Measurements from ENCODE around the gene ZNF474. TPM values are rescaled to one million over a fixed set of nuclear protein-coding genes. Genes with fewer than 3 reads are reported as not detected.

The ZNF474 gene
- total and polyA plus RNA-seq, 12 donors, result 0.11 to 0.88 (median 0.28) TPM; not detected in 3

GRCh38 chr5:122141751-122142150 is 12.4 kb downstream of the ZNF474 start:
- Histone ChIP-seq H3K4me1 (replicated peaks in 1 of 2) (no peaks in the 10 kb centered on the region), H3K36me3 (replicated peaks in 1 of 2) (no peaks in the 10 kb centered on the region), H3K27me3 (no peaks in the 10 kb centered on the region), H3K27ac (no peak overlapping the region), H3K9me3 (replicated peaks in 1 of 3) (no peaks in the 10 kb centered on the region), H3K4me3 (no peak overlapping the region)
- TF ChIP-seq CTCF (IDR thresholded peaks at IDR 0.05) (no peak), POLR2A (IDR thresholded peaks at IDR 0.05) (no peak)
- no peak for DNase-seq
- 85 to 89% (median 87%) methylated on average over 1 of the region's 1 CpG for WGBS, 4 donors
- intact Hi-C loops (cut with DNase I), result no loop called here

GRCh38 chr5:122142480-122143164 is 13.3 kb downstream of the ZNF474 start:
- 86 to 90% (median 88%) methylated on average over 6 of the region's 6 CpGs for WGBS, 4 donors
- DNase-seq, result no peak
- intact Hi-C loops (cut with DNase I), result no loop called here

GRCh38 chr5:122144236-122144635 is 14.9 kb downstream of the ZNF474 start:
- TF ChIP-seq POLR2A (IDR thresholded peaks at IDR 0.05) (no peak), CTCF (IDR thresholded peaks at IDR 0.05) (no peak)
- intact Hi-C loops (cut with DNase I), result no loop called here
- WGBS, 4 donors, result 83 to 88% (median 86%) methylated on average over 1 of the region's 1 CpG
- Histone ChIP-seq H3K9me3 (replicated peaks in 1 of 3) (no peaks in the 10 kb centered on the region), H3K4me3 (no peak overlapping the region), H3K36me3 (replicated peaks in 1 of 2) (no peaks in the 10 kb centered on the region), H3K27ac (no peak overlapping the region), H3K4me1 (replicated peaks in 1 of 2) (no peaks in the 10 kb centered on the region), H3K27me3 (no peaks in the 10 kb centered on the region)
- DNase-seq, result no peak

More at GRCh38 chr5:122142480-122143164, 13.3 kb downstream of the ZNF474 start:
- Histone ChIP-seq H3K27ac (no peak overlapping the region), H3K4me1 (replicated peaks in 1 of 2) (no peaks in the 10 kb centered on the region), H3K4me3 (no peak overlapping the region), H3K9me3 (replicated peaks in 1 of 3) (no peaks in the 10 kb centered on the region), H3K36me3 (replicated peaks in 1 of 2) (no peaks in the 10 kb centered on the region), H3K27me3 (no peaks in the 10 kb centered on the region)
- TF ChIP-seq CTCF (IDR thresholded peaks at IDR 0.05) (no peak), POLR2A (IDR thresholded peaks at IDR 0.05) (no peak)

- no peaks in the 10 kb centered on the region for H3K9me3 ChIP-seq (replicated peaks in 1 of 3)
- TF ChIP-seq CTCF (IDR thresholded peaks at IDR 0.05), result no peak
- TF ChIP-seq POLR2A (IDR thresholded peaks at IDR 0.05), result no peak
- no peak overlapping the region for H3K4me3 ChIP-seq
- H3K36me3 ChIP-seq (replicated peaks in 1 of 2), result no peaks in the 10 kb centered on the region
- H3K4me1 ChIP-seq (replicated peaks in 1 of 2), result no peaks in the 10 kb centered on the region
- 79 to 100% (median 86%) methylated on average over 1 of the region's 1 CpG for WGBS, 4 donors
- no peaks in the 10 kb centered on the region for H3K27me3 ChIP-seq
- no peak overlapping the region for H3K27ac ChIP-seq
- DNase-seq, result no peak
- intact Hi-C loops (cut with DNase I), result no loop called here
Measured at GRCh38 chr5:122145906-122146305, 16.6 kb downstream of the ZNF474 start.

Data from adrenal gland (tissue), 12 donors.